ENCODE results near the gene TM9SF3.

Gene TM9SF3

DNA sequence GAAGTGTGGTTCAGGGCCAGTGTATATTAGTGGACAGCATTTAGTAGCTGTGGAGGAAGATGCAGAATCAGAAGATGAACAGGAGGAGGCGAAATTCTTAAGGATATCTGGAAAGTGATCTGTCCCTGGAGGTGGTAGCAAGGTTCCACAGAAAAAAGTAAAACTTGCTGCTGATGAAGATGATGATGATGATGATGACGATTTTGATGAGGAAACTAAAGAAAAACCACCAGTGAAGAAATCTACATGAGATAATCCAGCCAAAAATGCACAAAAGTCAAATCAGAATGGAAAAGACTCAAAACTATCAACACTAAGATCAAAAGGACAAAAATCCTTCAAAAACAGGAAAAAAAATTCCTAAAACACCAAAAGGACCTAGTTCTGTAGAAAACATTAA, 26.3 kb downstream of the TM9SF3 start:
- no peaks in the 10 kb centered on the region for H3K4me1 ChIP-seq (ENCODE audit: insufficient read depth, low read length, severe bottlenecking)
- no peak overlapping the region for H3K9ac ChIP-seq (ENCODE audit: low read length)
- H4K20me1 ChIP-seq (ENCODE audit: insufficient read depth, low read length): no peaks in the 10 kb centered on the region
- TF ChIP-seq EZH2 (IDR thresholded peaks at IDR 0.05; ENCODE audit: borderline replicate concordance, low read length): no peak
- TF ChIP-seq, protein P1, sequence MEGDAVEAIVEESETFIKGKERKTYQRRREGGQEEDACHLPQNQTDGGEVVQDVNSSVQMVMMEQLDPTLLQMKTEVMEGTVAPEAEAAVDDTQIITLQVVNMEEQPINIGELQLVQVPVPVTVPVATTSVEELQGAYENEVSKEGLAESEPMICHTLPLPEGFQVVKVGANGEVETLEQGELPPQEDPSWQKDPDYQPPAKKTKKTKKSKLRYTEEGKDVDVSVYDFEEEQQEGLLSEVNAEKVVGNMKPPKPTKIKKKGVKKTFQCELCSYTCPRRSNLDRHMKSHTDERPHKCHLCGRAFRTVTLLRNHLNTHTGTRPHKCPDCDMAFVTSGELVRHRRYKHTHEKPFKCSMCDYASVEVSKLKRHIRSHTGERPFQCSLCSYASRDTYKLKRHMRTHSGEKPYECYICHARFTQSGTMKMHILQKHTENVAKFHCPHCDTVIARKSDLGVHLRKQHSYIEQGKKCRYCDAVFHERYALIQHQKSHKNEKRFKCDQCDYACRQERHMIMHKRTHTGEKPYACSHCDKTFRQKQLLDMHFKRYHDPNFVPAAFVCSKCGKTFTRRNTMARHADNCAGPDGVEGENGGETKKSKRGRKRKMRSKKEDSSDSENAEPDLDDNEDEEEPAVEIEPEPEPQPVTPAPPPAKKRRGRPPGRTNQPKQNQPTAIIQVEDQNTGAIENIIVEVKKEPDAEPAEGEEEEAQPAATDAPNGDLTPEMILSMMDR (IDR thresholded peaks at IDR 0.05; ENCODE audit: low read length): no peak
- H3K27me3 ChIP-seq (ENCODE audit: insufficient read depth, low read length): no peaks in the 10 kb centered on the region
- H3K27ac ChIP-seq (ENCODE audit: low read depth, low read length, poor library complexity, severe bottlenecking): no peak overlapping the region
- no peaks in the 10 kb centered on the region for H3K9me3 ChIP-seq (ENCODE audit: low read length)
- H3K4me3 ChIP-seq (ENCODE audit: low read depth, low read length, poor library complexity, severe bottlenecking): no peak overlapping the region
- no peak overlapping the region for H3K4me2 ChIP-seq (ENCODE audit: low read length)
- no peaks in the 10 kb centered on the region for H3F3A ChIP-seq (ENCODE audit: insufficient read depth, low read length)
- 0 out of 2 replicates have a peak, but pooled peaks cover 4% of the 10 kb centered on the region for H3K79me2 ChIP-seq (ENCODE audit: insufficient read depth, low read length)
- H3K9me2 ChIP-seq (ENCODE audit: low read depth, low read length): no peaks in the 10 kb centered on the region
- no peak overlapping the region for H2AFZ ChIP-seq (ENCODE audit: low read length)
- peaks cover 44% of the 10 kb centered on the region for H3K36me3 ChIP-seq (ENCODE audit: insufficient read depth, low read length)

GRCh38 chr10:96556003-96556402, 30.8 kb downstream of the TM9SF3 start:
- Histone ChIP-seq H3K9me2 (ENCODE audit: low read depth, low read length) (no peaks in the 10 kb centered on the region), H3K9me3 (ENCODE audit: low read length) (no peaks in the 10 kb centered on the region), H3K9ac (ENCODE audit: low read length) (no peak overlapping the region), H3K36me3 (ENCODE audit: insufficient read depth, low read length) (peaks cover 31% of the 10 kb centered on the region), H3K27ac (ENCODE audit: low read depth, low read length, poor library complexity, severe bottlenecking) (no peak overlapping the region), H3K4me1 (ENCODE audit: insufficient read depth, low read length, severe bottlenecking) (no peaks in the 10 kb centered on the region), H3K4me3 (ENCODE audit: low read depth, low read length, poor library complexity, severe bottlenecking) (no peak overlapping the region), H3K27me3 (ENCODE audit: insufficient read depth, low read length) (no peaks in the 10 kb centered on the region), H4K20me1 (ENCODE audit: insufficient read depth, low read length) (no peaks in the 10 kb centered on the region), H3K79me2 (ENCODE audit: insufficient read depth, low read length) (no peaks in the 10 kb centered on the region), H2AFZ (ENCODE audit: low read length) (no peak overlapping the region), H3F3A (ENCODE audit: insufficient read depth, low read length) (no peaks in the 10 kb centered on the region), H3K4me2 (ENCODE audit: low read length) (no peak overlapping the region)
- TF ChIP-seq, protein P1 (IDR thresholded peaks at IDR 0.05; ENCODE audit: low read length): peak; percentile 31
- TF ChIP-seq EZH2 (IDR thresholded peaks at IDR 0.05; ENCODE audit: borderline replicate concordance, low read length): no peak

GRCh38 chr10:96555330-96555729, 31.5 kb downstream of the TM9SF3 start:
- no peak overlapping the region for H3K9ac ChIP-seq (ENCODE audit: low read length)
- no peak overlapping the region for H3K27ac ChIP-seq (ENCODE audit: low read depth, low read length, poor library complexity, severe bottlenecking)
- no peaks in the 10 kb centered on the region for H3K9me2 ChIP-seq (ENCODE audit: low read depth, low read length)
- H3K27me3 ChIP-seq (ENCODE audit: insufficient read depth, low read length): no peaks in the 10 kb centered on the region
- no peaks in the 10 kb centered on the region for H3K9me3 ChIP-seq (ENCODE audit: low read length)
- no peaks in the 10 kb centered on the region for H3K79me2 ChIP-seq (ENCODE audit: insufficient read depth, low read length)
- H3K36me3 ChIP-seq (ENCODE audit: insufficient read depth, low read length): peaks cover 32% of the 10 kb centered on the region
- no peak overlapping the region for H3K4me2 ChIP-seq (ENCODE audit: low read length)
- no peaks in the 10 kb centered on the region for H3F3A ChIP-seq (ENCODE audit: insufficient read depth, low read length)
- TF ChIP-seq, protein P1 (IDR thresholded peaks at IDR 0.05; ENCODE audit: low read length): no peak
- TF ChIP-seq EZH2 (IDR thresholded peaks at IDR 0.05; ENCODE audit: borderline replicate concordance, low read length): no peak
- H4K20me1 ChIP-seq (ENCODE audit: insufficient read depth, low read length): no peaks in the 10 kb centered on the region
- H2AFZ ChIP-seq (ENCODE audit: low read length): no peak overlapping the region
- H3K4me3 ChIP-seq (ENCODE audit: low read depth, low read length, poor library complexity, severe bottlenecking): no peak overlapping the region
- no peaks in the 10 kb centered on the region for H3K4me1 ChIP-seq (ENCODE audit: insufficient read depth, low read length, severe bottlenecking)
